ENCODE measurements around the gene WSCD2. TPM values are rescaled to one million over a fixed set of nuclear protein-coding genes. Genes with fewer than 3 reads are reported as not detected.

Gene WSCD2
- total and polyA plus RNA-seq, 9 donors: under 0.01 to 2.6 (median 0.53) TPM; not detected in 1

DNA sequence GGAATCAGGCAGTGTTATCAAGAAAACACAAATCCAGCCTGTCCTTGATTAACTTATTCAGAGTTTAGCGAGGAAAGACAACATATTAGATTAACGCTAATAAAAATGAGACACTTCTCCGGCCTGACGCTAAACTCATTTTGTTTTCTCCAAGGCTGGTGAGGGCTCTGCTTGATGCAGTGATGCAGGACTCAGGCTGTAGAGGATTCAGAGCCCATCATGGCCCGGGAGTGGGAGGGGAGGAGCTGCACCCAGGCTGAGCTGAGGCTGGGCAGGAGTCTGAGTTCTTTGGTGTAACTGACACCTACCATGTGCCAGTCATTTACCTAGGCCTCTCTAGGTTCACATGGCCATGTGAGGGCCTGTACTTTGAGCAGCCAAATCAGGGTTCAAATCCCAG lies 70.0 kb downstream of the WSCD2 start:
- Histone ChIP-seq H3K27me3 (no peaks in the 10 kb centered on the region), H3K4me3 (no peak overlapping the region), H3K9me3 (no peaks in the 10 kb centered on the region), H3K27ac (no peak overlapping the region), H3K4me1 (ENCODE audit: insufficient read depth) (no peaks in the 10 kb centered on the region), H3K36me3 (no peaks in the 10 kb centered on the region)
- 64 to 82% (median 64%) methylated on average over 5 of the region's 5 CpGs for WGBS, 3 donors
- intact Hi-C loops (cut with DNase I): loop anchor here in 1 of 4 donors (10.0 kb wide), 1 partner anchor 104 kb away; no protein-coding TSS in a partner anchor
- TF ChIP-seq, protein P1, sequence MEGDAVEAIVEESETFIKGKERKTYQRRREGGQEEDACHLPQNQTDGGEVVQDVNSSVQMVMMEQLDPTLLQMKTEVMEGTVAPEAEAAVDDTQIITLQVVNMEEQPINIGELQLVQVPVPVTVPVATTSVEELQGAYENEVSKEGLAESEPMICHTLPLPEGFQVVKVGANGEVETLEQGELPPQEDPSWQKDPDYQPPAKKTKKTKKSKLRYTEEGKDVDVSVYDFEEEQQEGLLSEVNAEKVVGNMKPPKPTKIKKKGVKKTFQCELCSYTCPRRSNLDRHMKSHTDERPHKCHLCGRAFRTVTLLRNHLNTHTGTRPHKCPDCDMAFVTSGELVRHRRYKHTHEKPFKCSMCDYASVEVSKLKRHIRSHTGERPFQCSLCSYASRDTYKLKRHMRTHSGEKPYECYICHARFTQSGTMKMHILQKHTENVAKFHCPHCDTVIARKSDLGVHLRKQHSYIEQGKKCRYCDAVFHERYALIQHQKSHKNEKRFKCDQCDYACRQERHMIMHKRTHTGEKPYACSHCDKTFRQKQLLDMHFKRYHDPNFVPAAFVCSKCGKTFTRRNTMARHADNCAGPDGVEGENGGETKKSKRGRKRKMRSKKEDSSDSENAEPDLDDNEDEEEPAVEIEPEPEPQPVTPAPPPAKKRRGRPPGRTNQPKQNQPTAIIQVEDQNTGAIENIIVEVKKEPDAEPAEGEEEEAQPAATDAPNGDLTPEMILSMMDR (IDR thresholded peaks at IDR 0.05): no peak
- DNase-seq: no peak

DNA sequence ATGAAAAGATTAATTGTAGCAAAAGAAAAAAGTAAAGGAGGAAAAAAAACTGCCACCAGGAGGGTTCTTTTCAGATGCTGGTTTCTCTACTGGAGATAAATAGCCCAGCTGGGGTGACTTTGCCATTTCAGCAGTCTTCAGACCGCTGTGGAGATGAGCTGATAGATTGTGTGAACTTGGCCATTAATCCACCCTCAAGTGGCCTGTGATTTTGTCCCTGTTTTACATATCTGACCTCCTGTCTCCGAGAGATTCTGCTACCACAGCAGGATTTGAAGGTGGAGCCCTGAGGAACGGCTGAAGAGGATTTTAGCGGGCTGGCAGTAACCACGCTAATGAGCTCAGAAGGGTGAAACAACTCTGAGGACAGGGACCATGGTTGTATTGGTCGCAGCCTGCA lies 72.7 kb downstream of the WSCD2 start:
- H3K27me3 ChIP-seq: no peaks in the 10 kb centered on the region
- TF ChIP-seq POLR2A (IDR thresholded peaks at IDR 0.05): no peak
- no peak for TF ChIP-seq EP300 (IDR thresholded peaks at IDR 0.05)
- TF ChIP-seq, protein P1 (IDR thresholded peaks at IDR 0.05): no peak
- DNase-seq: no peak
- intact Hi-C loops (cut with DNase I): no loop called here
- H3K9me3 ChIP-seq: no peaks in the 10 kb centered on the region
- H3K4me1 ChIP-seq (ENCODE audit: insufficient read depth): no peaks in the 10 kb centered on the region
- no peaks in the 10 kb centered on the region for H3K36me3 ChIP-seq
- H3K4me3 ChIP-seq: no peak overlapping the region
- 47 to 60% (median 51%) methylated on average over 6 of the region's 6 CpGs for WGBS, 3 donors
- H3K27ac ChIP-seq: no peak overlapping the region

DNA sequence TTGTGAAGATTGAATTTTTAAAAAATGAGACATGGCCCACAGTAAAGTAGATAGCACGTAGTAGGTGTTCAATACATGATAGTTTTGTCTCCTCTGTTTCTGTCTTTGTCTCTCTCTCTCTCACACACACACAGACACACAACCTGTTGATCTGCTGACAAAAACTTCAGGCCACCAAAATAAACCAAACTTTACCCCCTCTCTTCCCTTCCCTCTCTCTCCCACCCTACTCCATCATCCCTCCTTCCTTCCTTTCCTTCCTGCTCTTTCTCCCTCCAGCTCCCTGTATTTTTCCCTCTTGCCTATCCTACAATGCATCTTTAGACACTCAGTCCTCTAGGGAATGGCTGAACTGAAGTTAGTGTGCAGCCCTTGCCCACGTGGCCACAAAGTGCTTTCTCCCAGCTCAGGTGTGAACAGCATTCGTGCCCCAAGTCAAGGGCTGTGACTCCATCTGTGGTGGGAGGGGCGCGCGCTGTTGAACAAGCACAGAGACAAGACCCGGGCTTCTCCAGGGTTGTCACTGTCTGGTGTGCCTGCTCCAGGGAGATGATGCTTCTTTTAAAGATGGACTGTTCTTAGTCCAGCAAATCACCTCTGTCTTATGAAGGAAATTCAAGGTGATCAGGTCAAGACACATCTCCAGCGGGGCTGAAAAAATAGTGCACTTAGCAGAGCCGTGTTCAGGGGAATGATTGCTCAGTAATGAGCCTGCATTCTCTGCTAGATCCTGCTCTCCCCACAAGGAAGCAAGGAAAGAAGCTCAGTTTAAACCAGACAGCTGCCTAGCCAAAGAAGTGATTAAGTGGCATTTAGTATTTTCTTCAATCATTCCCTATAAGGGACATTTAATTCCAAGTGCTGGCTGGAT lies 75.3 kb downstream of the WSCD2 start:
- DNase-seq: no peak
- no peaks in the 10 kb centered on the region for H3K9me3 ChIP-seq
- 63 to 69% (median 68%) methylated on average over 9 of the region's 9 CpGs for WGBS, 3 donors
- TF ChIP-seq, protein P1 (IDR thresholded peaks at IDR 0.05): no peak
- TF ChIP-seq POLR2A (IDR thresholded peaks at IDR 0.05) (no peak), EP300 (IDR thresholded peaks at IDR 0.05) (no peak)
- no peaks in the 10 kb centered on the region for H3K36me3 ChIP-seq
- H3K4me1 ChIP-seq (ENCODE audit: insufficient read depth): no peaks in the 10 kb centered on the region
- no peak overlapping the region for H3K27ac ChIP-seq
- H3K27me3 ChIP-seq: no peaks in the 10 kb centered on the region
- no peak overlapping the region for H3K4me3 ChIP-seq
- intact Hi-C loops (cut with DNase I): no loop called here

DNA sequence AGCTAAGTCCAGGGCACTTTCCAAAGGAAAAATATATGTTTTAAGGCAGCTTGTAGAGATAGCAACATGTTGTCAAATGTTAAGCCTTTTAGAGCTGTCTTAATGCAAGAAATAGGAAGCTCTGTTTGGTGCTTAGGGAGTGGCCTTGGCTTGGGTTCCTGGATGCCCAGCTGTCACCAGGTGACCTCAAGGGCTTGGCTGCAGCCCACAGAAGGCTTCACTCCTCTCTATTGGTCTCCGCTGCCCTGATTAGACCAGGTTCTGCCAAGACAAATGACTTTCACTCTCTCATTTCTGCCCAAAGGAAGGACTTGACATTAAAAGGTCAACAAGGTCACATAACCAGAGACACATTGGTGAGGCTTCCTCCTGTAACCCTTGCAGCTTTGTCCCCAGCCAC lies 76.8 kb downstream of the WSCD2 start:
- TF ChIP-seq, protein P1 (IDR thresholded peaks at IDR 0.05): no peak
- no peak for TF ChIP-seq EP300 (IDR thresholded peaks at IDR 0.05)
- TF ChIP-seq POLR2A (IDR thresholded peaks at IDR 0.05): no peak
- Histone ChIP-seq H3K4me3 (no peak overlapping the region), H3K4me1 (ENCODE audit: insufficient read depth) (no peaks in the 10 kb centered on the region), H3K9me3 (no peaks in the 10 kb centered on the region), H3K27me3 (no peaks in the 10 kb centered on the region), H3K36me3 (no peaks in the 10 kb centered on the region), H3K27ac (no peak overlapping the region)
- no peak for DNase-seq
- intact Hi-C loops (cut with DNase I): no loop called here
- WGBS, 3 donors: 78 to 92% (median 80%) methylated on average over 1 of the region's 1 CpG

All from ovary (tissue), 9 donors.